GM12873 (cell line): ENCODE results near the gene CAPN1.

Experiments
- TF ChIP-seq, protein P1 (sequence below): IDR thresholded peaks from 2 replicates; pipeline ENCODE4 v1.5.1; 2012; ENCODE audit warnings: low read depth, mild to moderate bottlenecking, moderate library complexity, low read length, control low read depth; ENCODE audit not compliant: insufficient read depth; ENCODE audit errors: missing control alignments

CAPN1 gene

DNA sequence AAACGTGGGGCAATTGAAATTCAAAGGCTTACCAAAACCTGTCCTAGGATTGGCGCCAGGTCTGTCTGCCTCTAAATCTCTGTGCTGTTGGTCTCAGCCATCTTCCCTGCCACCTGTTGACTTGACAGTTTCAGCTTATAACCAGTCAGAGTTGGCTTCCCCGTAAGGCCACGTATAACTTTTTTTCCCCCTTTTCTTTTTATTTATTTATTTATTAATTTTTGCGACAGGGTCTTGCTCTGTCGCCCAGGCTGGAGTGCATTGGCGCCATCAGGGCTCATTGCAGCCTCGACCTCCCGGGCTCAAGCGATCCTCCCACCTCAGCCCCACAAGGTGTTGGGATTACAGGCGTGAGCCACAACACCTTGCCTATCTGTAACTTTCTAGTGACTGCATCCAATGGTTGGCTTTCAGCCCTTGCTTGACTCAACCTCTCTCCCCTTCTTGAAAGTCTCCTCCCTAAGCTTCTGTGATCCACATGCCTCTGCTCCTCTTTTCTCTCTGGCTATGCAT is 46.0 kb upstream of the CAPN1 start:
- TF ChIP-seq, protein P1, sequence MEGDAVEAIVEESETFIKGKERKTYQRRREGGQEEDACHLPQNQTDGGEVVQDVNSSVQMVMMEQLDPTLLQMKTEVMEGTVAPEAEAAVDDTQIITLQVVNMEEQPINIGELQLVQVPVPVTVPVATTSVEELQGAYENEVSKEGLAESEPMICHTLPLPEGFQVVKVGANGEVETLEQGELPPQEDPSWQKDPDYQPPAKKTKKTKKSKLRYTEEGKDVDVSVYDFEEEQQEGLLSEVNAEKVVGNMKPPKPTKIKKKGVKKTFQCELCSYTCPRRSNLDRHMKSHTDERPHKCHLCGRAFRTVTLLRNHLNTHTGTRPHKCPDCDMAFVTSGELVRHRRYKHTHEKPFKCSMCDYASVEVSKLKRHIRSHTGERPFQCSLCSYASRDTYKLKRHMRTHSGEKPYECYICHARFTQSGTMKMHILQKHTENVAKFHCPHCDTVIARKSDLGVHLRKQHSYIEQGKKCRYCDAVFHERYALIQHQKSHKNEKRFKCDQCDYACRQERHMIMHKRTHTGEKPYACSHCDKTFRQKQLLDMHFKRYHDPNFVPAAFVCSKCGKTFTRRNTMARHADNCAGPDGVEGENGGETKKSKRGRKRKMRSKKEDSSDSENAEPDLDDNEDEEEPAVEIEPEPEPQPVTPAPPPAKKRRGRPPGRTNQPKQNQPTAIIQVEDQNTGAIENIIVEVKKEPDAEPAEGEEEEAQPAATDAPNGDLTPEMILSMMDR = no peak

DNA sequence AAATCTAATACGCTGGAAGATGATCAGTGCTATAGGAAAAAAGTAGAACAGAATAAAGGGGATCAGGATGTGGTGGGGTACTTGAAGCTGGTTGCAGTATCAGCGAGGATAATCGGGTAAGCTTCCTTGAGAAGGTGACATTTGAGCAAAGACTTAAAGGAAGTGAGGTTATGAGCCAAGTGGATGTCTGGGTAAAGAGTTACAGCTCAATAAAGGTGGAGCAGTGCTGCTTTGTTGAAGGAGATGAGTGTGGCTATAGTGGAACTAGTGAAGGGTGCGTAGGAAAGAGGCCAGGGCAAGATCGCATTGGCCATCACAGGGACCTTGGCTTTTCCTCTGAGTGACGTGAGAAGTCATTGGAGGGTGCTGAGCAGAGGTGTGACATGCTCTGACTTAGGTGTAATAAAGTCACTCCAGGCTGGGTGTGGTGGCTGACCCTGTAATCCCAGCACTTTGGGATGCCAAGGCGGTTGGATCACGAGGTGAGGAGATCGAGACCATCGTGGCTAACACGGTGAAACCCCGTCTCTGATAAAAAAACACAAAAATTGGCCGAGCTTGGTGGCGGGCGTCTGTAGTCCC is 45.1 kb upstream of the CAPN1 start:
- TF ChIP-seq, protein P1 = no peak

DNA sequence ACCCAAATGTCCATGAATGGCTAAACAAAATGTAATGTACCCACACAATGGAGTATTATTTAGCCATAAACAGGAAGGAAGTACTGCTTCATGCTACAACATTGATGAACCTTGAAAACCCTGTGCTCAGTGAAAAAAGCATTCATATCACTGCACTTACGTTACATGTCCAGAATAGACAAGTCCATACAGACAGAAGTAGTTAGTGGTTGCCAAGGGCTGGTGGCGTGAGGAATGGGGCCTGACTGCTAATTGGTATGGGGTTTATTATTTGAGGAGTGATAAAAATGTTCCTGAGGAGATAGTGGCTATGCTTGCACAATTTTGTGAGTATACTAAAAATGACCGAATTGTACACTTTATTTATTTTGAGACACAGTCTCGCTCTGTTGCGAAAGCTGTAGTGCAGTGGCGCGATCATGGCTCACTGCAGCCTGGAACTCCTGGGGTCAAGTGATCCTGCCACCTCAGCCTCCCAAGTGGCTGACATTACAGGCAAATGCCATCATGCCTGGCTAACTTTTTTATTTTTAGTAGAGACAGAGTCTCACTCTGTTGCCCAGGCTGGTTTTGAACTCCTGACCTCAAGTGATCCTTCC is 39.7 kb upstream of the CAPN1 start:
- TF ChIP-seq, protein P1 = no peak

DNA sequence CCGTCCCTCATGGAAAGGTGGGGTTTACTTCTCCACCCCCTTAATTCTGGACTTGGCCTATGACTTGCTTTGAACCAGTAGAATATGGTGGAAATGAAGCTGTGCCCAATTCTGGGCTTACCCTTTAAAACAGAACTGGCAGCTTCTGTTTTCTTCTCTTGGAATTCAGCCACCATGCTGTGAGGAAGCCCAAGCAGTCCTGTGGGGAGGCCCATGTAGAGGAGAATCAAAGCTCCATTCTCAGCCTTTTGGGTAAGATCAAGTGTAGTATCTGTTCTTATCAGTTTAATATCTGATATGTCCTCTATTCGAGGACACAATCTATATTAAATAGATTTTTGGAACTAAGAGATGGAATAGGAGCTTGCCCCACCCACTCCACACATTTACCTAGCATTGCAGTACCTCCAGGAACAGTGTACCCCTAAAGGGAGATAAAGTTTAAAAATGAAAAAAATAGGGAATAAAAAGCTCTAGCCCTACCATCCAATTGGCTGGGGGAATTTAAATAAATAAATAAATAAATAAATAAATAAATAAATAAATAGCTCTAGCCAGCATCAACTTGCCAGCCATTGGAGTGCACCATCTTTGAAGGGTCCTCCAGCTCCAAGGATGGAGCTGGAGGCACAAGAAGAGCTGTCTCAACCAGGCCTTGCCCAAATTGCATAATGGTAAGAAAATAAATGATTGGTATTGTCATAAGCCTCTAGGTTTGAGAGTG is 34.2 kb upstream of the CAPN1 start:
- TF ChIP-seq, protein P1 = no peak

DNA sequence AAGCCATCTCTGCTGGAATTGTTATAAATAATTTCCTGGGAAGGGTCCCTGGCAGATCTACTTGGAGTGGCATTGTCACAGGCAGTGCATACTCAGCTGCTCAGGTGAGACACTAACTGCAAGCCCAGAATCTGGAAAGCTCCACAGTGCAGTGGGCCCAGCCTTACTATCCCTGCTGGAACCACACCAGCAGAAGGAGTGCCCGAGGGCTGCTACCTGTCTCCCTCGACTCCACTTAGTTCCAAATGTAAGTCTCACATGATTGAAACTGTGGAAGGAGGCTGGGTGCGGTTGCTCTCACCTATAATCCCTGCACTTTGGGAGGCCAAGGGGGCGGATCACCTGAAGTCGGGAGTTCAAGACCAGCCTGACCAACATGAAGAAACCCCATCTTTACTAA is 33.1 kb upstream of the CAPN1 start:
- TF ChIP-seq, protein P1 = no peak

DNA sequence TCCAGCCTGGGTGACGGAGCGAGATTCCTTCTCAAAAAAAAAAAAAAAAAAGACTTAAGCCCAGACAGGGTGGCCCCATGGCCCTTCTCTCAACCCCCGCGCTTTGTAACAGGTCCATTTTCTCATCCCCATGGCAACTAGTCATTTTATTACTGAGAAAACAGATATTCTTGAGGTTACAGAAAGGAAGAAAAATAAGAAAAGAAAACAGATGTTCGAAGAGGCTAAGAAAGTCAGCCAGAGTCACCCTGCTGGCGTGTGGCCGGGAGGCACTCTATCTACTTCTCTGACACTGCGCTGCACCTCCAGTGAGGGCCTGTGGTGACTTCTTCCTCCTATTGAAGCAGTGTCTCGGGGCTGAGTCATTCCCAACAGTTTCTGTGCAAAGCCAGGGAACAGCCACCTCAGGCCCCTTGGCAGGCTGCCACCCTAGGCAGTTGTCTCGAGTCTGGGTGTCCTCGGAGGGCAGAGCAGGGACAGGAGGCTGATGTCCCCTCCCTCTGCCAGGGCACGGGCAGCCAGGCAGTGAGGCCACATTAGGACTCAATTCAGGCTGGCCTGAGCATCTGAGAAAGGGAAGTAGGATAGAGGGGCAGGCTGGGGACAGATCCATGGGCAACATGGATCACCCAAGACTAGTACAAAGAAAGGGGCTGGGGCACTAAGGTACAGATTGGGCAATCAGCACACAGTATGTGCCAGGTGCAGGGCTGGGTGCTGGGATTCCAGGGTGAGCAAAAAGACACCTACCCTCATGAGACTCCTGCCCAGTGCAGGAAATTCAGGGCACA is 31.0 kb upstream of the CAPN1 start:
- TF ChIP-seq, protein P1 = no peak
